ENCODE results near the gene UGGT2. TPM values are rescaled to one million over a fixed set of nuclear protein-coding genes. Genes with fewer than 3 reads are reported as not detected.

Gene UGGT2
- total RNA-seq, 2 donors from 2014 or later, result 37.2 to 40.9 TPM

GRCh38 chr13:95787356-95788099 lies 265.7 kb downstream of the UGGT2 start:
- DNase-seq, result no peak
- H3K9me3 ChIP-seq (ENCODE audit: control insufficient read depth, low read length), result peaks cover 10% of the 10 kb centered on the region
- peaks cover 7% of the 10 kb centered on the region for H3K9me3 Mint-ChIP-seq
- H3K9ac ChIP-seq (ENCODE audit: extremely low read depth, low read length, poor library complexity, severe bottlenecking), result no peak overlapping the region
- no peak for TF ChIP-seq CTCF (conservative IDR thresholded peaks at IDR 0.05)
- no peak overlapping the region for H3K27ac Mint-ChIP-seq
- peaks cover 50% of the 10 kb centered on the region for H3K36me3 ChIP-seq (ENCODE audit: control insufficient read depth, insufficient read depth, low read length)
- H3K4me3 ChIP-seq (ENCODE audit: low read length), result no peak overlapping the region
- H3K36me3 Mint-ChIP-seq (ENCODE audit: low read depth), result peaks cover 53% of the 10 kb centered on the region
- H3K27ac ChIP-seq (ENCODE audit: low read depth, low read length), result no peak overlapping the region
- no peaks in the 10 kb centered on the region for H3K4me1 Mint-ChIP-seq
- 83% methylated on average over 1 of the region's 1 CpG; no CpG with 5 or more reads in 1 of the 2 experiments for WGBS, 2 experiments (ENCODE audit: insufficient coverage in 1 of 2, insufficient read length in 1 of 2)
- H3K27me3 ChIP-seq (ENCODE audit: control insufficient read depth, insufficient read depth, low read length, poor library complexity, severe bottlenecking), result no peaks in the 10 kb centered on the region
- no peaks in the 10 kb centered on the region for H3K27me3 Mint-ChIP-seq (ENCODE audit: insufficient read depth)
- no peak overlapping the region for H3K4me3 Mint-ChIP-seq
- H3K4me1 ChIP-seq (ENCODE audit: control insufficient read depth, insufficient read depth, low read length), result no peaks in the 10 kb centered on the region

GRCh38 chr13:95784900-95785290 lies 268.3 kb downstream of the UGGT2 start:
- 98 to 100% methylated on average over 1 to 3 of the region's 3 CpGs for WGBS, 2 experiments (ENCODE audit: insufficient coverage in 1 of 2, insufficient read length in 1 of 2)
- TF ChIP-seq CTCF (conservative IDR thresholded peaks at IDR 0.05), result no peak

GRCh38 chr13:95784161-95784899 lies 268.9 kb downstream of the UGGT2 start:
- peaks cover 13% of the 10 kb centered on the region for H3K9me3 ChIP-seq (ENCODE audit: control insufficient read depth, low read length)
- no peak overlapping the region for H3K9ac ChIP-seq (ENCODE audit: extremely low read depth, low read length, poor library complexity, severe bottlenecking)
- H3K4me3 ChIP-seq (ENCODE audit: low read length), result no peak overlapping the region
- H3K27me3 Mint-ChIP-seq (ENCODE audit: insufficient read depth), result no peaks in the 10 kb centered on the region
- 90 to 92% methylated on average over 2 to 6 of the region's 6 CpGs for WGBS, 2 experiments (ENCODE audit: insufficient coverage in 1 of 2, insufficient read length in 1 of 2)
- no peak overlapping the region for H3K27ac ChIP-seq (ENCODE audit: low read depth, low read length)
- no peaks in the 10 kb centered on the region for H3K4me1 Mint-ChIP-seq
- no peaks in the 10 kb centered on the region for H3K4me1 ChIP-seq (ENCODE audit: control insufficient read depth, insufficient read depth, low read length)
- H3K4me3 Mint-ChIP-seq, result no peak overlapping the region
- H3K36me3 ChIP-seq (ENCODE audit: control insufficient read depth, insufficient read depth, low read length), result peaks cover 32% of the 10 kb centered on the region
- peak overlapping the region; percentile 12 for H3K27ac Mint-ChIP-seq
- peaks cover 11% of the 10 kb centered on the region for H3K9me3 Mint-ChIP-seq
- H3K27me3 ChIP-seq (ENCODE audit: control insufficient read depth, insufficient read depth, low read length, poor library complexity, severe bottlenecking), result no peaks in the 10 kb centered on the region
- no peak for TF ChIP-seq CTCF (conservative IDR thresholded peaks at IDR 0.05)
- peaks cover 26% of the 10 kb centered on the region for H3K36me3 Mint-ChIP-seq (ENCODE audit: low read depth)
- no peak for DNase-seq

More at GRCh38 chr13:95784900-95785290, 268.3 kb downstream of the UGGT2 start:
- Histone ChIP-seq H3K4me3 (ENCODE audit: low read length) (no peak overlapping the region), H3K27ac (ENCODE audit: low read depth, low read length) (no peak overlapping the region), H3K9me3 (ENCODE audit: control insufficient read depth, low read length) (peaks cover 16% of the 10 kb centered on the region), H3K27me3 (ENCODE audit: control insufficient read depth, insufficient read depth, low read length, poor library complexity, severe bottlenecking) (no peaks in the 10 kb centered on the region), H3K9ac (ENCODE audit: extremely low read depth, low read length, poor library complexity, severe bottlenecking) (no peak overlapping the region), H3K36me3 (ENCODE audit: control insufficient read depth, insufficient read depth, low read length) (peaks cover 37% of the 10 kb centered on the region), H3K4me1 (ENCODE audit: control insufficient read depth, insufficient read depth, low read length) (no peaks in the 10 kb centered on the region)
- Mint-ChIP-seq H3K4me1 (no peaks in the 10 kb centered on the region), H3K4me3 (no peak overlapping the region), H3K27ac (no peak overlapping the region), H3K9me3 (peaks cover 14% of the 10 kb centered on the region), H3K36me3 (ENCODE audit: low read depth) (peaks cover 32% of the 10 kb centered on the region), H3K27me3 (ENCODE audit: insufficient read depth) (no peaks in the 10 kb centered on the region)
- no peak for DNase-seq

Measured in endodermal cell (in vitro differentiated cells).